SU-DHL-6 (cell line): ENCODE results near the gene EYS.

Source experiments
- H2AFZ ChIP-seq: fragments of 200-600 bp; sonication (generic); 2 replicates; pipeline ENCODE4 v1.6.1; 2014; ENCODE audit warnings: low read depth, mild to moderate bottlenecking, moderate library complexity, mixed read lengths, antibody characterized with exemption, low read length; ENCODE audit not compliant: severe bottlenecking
- H3F3A ChIP-seq: fragments of 200-600 bp; shearing (Covaris generic); 2 replicates; pipeline ENCODE4 v1.6.0; 2016; ENCODE audit warnings: antibody characterized with exemption, mild to moderate bottlenecking; ENCODE audit not compliant: insufficient read depth
- H3K27ac ChIP-seq: fragments of 200-600 bp; sonication (generic); 2 replicates; pipeline ENCODE4 v1.5.1; 2016; ENCODE audit warnings: low read depth, mild to moderate bottlenecking, low read length, moderate library complexity, mixed read lengths
- H3K27me3 ChIP-seq: fragments of 200-600 bp; sonication (generic), shearing (Covaris generic); 2 replicates; pipeline ENCODE4 v1.6.0; 2014; ENCODE audit warnings: mild to moderate bottlenecking, low read length
- H3K36me3 ChIP-seq: fragments of 200-600 bp; sonication (generic); 2 replicates; pipeline ENCODE4 v1.6.1; 2014; ENCODE audit warnings: mild to moderate bottlenecking, low read length, mixed read lengths
- H3K4me2 ChIP-seq: fragments of 300-600, 200-600 bp; shearing (Covaris generic), sonication (generic); 2 replicates; pipeline ENCODE4 v1.6.0; 2014; ENCODE audit warnings: low read length, low read depth, mild to moderate bottlenecking; ENCODE audit not compliant: poor library complexity, severe bottlenecking
- H3K4me3 ChIP-seq: fragments of 200-600 bp; sonication (generic); 2 replicates; pipeline ENCODE4 v1.5.1; 2014; ENCODE audit warnings: antibody characterized with exemption, low read length, mild to moderate bottlenecking, mixed read lengths; ENCODE audit not compliant: insufficient read depth, poor library complexity, severe bottlenecking
- H3K79me2 ChIP-seq: fragments of 200-600 bp; sonication (generic); 2 replicates; pipeline ENCODE4 v1.6.1; 2014; ENCODE audit warnings: mild to moderate bottlenecking, low read length, moderate library complexity; ENCODE audit not compliant: insufficient read depth
- H3K9ac ChIP-seq: fragments of 200-600 bp; sonication (generic); 2 replicates; pipeline ENCODE4 v1.7.0; 2014; ENCODE audit warnings: mild to moderate bottlenecking, low read length
- H3K9me2 ChIP-seq: fragments of 200-600 bp; sonication (generic); replicated peaks from 2 replicates; pipeline ENCODE4 v1.6.1; 2014; ENCODE audit warnings: low read length; ENCODE audit not compliant: insufficient read depth
- H3K9me3 ChIP-seq: fragments of 200-600 bp; sonication (generic); 2 replicates; pipeline ENCODE4 v1.6.1; 2014; ENCODE audit warnings: low read length, mixed read lengths; ENCODE audit not compliant: insufficient read depth
- H4K20me1 ChIP-seq: fragments of 200-600 bp; sonication (generic); 2 replicates; pipeline ENCODE4 v1.6.1; 2014; ENCODE audit warnings: low read depth, mild to moderate bottlenecking, antibody characterized with exemption, low read length, moderate library complexity, mixed read lengths
- EZH2phosphoT487 ChIP-seq: fragments of 200-600 bp; sonication (generic), shearing (Covaris generic); conservative IDR thresholded peaks from 2 replicates; pipeline ENCODE4 v1.6.1; 2018; ENCODE audit warnings: mild to moderate bottlenecking, antibody characterized with exemption, low read length, moderate library complexity, mixed read lengths
- TF ChIP-seq, protein P1 (sequence below): fragments of 200-600 bp; sonication (generic); IDR thresholded peaks from one replicate; pipeline ENCODE4 v1.5.1; 2017; ENCODE audit warnings: antibody characterized with exemption, mild to moderate bottlenecking, low read length, moderate library complexity; ENCODE audit not compliant: insufficient read depth, poor library complexity, severe bottlenecking

Gene EYS

DNA sequence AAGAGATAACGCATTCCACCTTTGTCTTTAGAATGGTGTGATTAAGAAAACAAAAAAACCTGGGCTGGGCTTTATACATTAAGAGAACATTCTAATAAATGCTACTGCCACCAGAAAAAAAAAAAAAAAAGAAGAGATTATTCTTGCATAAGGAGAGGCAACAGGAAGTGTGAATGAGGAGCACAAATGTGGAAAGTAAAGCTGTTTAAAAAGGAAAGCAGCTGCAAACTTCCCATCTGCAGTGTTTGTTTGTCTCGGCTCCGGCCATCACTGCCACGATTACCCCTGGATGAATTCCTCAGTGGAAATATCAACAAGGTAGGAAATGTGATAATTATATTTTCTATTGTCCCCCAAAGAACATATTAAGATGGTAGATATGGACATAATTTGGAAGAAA, 1847.5 kb downstream of the EYS start:
- no peaks in the 10 kb centered on the region for H3K9me3 ChIP-seq
- no peaks in the 10 kb centered on the region for H3K36me3 ChIP-seq
- no peak overlapping the region for H2AFZ ChIP-seq
- TF ChIP-seq EZH2phosphoT487: no peak
- TF ChIP-seq, protein P1, sequence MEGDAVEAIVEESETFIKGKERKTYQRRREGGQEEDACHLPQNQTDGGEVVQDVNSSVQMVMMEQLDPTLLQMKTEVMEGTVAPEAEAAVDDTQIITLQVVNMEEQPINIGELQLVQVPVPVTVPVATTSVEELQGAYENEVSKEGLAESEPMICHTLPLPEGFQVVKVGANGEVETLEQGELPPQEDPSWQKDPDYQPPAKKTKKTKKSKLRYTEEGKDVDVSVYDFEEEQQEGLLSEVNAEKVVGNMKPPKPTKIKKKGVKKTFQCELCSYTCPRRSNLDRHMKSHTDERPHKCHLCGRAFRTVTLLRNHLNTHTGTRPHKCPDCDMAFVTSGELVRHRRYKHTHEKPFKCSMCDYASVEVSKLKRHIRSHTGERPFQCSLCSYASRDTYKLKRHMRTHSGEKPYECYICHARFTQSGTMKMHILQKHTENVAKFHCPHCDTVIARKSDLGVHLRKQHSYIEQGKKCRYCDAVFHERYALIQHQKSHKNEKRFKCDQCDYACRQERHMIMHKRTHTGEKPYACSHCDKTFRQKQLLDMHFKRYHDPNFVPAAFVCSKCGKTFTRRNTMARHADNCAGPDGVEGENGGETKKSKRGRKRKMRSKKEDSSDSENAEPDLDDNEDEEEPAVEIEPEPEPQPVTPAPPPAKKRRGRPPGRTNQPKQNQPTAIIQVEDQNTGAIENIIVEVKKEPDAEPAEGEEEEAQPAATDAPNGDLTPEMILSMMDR: no peak
- no peaks in the 10 kb centered on the region for H3F3A ChIP-seq
- no peaks in the 10 kb centered on the region for H3K27me3 ChIP-seq
- H3K9me2 ChIP-seq: no peaks in the 10 kb centered on the region
- no peak overlapping the region for H3K9ac ChIP-seq
- no peaks in the 10 kb centered on the region for H3K79me2 ChIP-seq
- no peak overlapping the region for H3K4me2 ChIP-seq
- H3K4me3 ChIP-seq: no peak overlapping the region
- no peaks in the 10 kb centered on the region for H4K20me1 ChIP-seq
- H3K27ac ChIP-seq: no peak overlapping the region

DNA sequence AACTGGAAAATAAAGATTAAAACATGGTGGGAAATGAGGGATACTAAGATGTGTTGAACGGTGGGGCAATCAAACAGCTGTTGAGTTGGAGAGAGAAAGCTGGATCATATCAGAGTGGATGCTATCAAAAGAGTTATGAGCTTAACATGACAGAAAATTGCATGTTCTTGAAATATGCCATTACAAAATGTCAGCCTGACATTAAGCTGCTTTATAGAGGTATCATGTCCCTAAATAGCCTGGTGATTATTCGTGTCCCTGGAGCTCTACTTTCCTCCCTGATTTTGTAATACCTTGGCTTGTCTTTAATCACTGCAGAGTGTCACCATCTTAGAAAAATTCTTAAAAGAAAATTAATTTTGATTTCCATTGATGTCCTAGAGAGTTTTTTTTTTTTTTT, 1848.3 kb downstream of the EYS start:
- H2AFZ ChIP-seq: no peak overlapping the region
- no peaks in the 10 kb centered on the region for H4K20me1 ChIP-seq
- H3K9me3 ChIP-seq: no peaks in the 10 kb centered on the region
- H3K4me2 ChIP-seq: no peak overlapping the region
- no peak for TF ChIP-seq EZH2phosphoT487
- TF ChIP-seq, protein P1: no peak
- no peaks in the 10 kb centered on the region for H3K27me3 ChIP-seq
- H3K36me3 ChIP-seq: no peaks in the 10 kb centered on the region
- H3K9ac ChIP-seq: no peak overlapping the region
- H3K9me2 ChIP-seq: no peaks in the 10 kb centered on the region
- H3K4me3 ChIP-seq: no peak overlapping the region
- H3K79me2 ChIP-seq: no peaks in the 10 kb centered on the region
- H3K27ac ChIP-seq: no peak overlapping the region
- no peaks in the 10 kb centered on the region for H3F3A ChIP-seq

DNA sequence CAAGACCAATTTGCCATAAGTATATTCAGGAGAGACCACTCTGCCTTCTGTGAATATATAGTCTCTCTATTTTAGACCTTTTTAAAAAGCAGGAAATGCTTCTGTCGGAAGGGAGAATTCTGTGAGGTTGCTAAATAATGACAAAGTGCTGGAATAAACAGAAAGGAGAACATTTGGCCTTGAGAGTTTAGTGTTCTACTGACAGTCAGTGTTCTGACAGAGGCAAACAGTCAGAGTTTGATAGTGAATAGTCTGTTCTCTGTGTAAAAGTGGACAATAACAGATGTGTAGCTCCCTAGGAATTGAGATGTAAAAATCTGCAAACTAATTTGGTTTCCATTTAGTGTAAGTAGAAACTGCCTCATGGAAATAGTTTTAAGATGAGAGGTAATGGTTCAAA, 1850.8 kb downstream of the EYS start:
- Histone ChIP-seq H3K27me3 (no peaks in the 10 kb centered on the region), H3K36me3 (no peaks in the 10 kb centered on the region), H2AFZ (no peak overlapping the region), H3K9ac (no peak overlapping the region), H3F3A (no peaks in the 10 kb centered on the region), H3K79me2 (no peaks in the 10 kb centered on the region), H4K20me1 (no peaks in the 10 kb centered on the region), H3K27ac (no peak overlapping the region), H3K9me3 (no peaks in the 10 kb centered on the region), H3K4me3 (no peak overlapping the region), H3K9me2 (no peaks in the 10 kb centered on the region), H3K4me2 (no peak overlapping the region)
- TF ChIP-seq EZH2phosphoT487: no peak
- TF ChIP-seq, protein P1: no peak
